Measurements from ENCODE around the gene SKOR2.

DNA sequence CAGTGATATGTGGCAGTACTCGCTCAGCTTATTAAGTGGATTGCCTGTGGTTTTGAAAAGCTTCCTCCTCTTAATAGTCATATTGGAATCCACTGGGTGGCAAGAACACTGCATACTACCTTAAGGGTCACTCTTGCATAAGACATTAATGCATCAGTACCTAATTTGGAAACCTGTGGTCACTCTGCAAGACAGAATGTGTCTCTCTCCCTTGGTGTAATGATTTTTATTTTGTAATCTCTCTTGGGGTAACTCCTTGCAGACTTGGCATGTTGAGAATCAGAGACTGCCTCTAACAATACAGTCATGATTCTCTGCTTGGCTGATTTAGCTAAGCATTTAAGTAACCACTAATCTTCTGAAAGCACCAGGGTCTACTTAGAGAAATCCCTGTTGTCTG, 42.3 kb downstream of the SKOR2 start:
- TF ChIP-seq, protein P1, sequence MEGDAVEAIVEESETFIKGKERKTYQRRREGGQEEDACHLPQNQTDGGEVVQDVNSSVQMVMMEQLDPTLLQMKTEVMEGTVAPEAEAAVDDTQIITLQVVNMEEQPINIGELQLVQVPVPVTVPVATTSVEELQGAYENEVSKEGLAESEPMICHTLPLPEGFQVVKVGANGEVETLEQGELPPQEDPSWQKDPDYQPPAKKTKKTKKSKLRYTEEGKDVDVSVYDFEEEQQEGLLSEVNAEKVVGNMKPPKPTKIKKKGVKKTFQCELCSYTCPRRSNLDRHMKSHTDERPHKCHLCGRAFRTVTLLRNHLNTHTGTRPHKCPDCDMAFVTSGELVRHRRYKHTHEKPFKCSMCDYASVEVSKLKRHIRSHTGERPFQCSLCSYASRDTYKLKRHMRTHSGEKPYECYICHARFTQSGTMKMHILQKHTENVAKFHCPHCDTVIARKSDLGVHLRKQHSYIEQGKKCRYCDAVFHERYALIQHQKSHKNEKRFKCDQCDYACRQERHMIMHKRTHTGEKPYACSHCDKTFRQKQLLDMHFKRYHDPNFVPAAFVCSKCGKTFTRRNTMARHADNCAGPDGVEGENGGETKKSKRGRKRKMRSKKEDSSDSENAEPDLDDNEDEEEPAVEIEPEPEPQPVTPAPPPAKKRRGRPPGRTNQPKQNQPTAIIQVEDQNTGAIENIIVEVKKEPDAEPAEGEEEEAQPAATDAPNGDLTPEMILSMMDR (IDR thresholded peaks at IDR 0.05; ENCODE audit: low read depth, low read length): no peak
- no peak for TF ChIP-seq EZH2phosphoT487 (IDR thresholded peaks at IDR 0.05; ENCODE audit: low read depth)
